ENCODE measurements around the gene ACVR1.

Gene ACVR1

DNA sequence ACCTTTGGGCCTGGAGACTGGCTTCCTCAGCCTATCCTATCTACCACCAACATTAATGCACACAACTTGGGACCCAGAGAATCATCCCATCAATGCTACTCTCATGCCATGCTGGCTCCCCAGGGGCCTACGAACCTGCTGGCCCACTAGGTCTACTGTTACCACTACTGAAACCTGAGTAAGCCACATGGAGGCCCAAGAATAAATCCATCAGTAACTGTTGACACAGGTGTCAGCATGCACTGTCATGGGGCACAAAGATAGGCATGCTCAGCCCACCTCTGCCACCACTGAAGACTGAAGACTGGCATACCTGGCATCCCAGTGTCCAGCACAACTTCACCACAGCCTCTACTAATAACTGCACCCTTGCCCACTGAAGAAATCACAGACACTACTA, 176.3 kb downstream of the ACVR1 start:
- no peak for DNase-seq (ENCODE audit: low read depth)

DNA sequence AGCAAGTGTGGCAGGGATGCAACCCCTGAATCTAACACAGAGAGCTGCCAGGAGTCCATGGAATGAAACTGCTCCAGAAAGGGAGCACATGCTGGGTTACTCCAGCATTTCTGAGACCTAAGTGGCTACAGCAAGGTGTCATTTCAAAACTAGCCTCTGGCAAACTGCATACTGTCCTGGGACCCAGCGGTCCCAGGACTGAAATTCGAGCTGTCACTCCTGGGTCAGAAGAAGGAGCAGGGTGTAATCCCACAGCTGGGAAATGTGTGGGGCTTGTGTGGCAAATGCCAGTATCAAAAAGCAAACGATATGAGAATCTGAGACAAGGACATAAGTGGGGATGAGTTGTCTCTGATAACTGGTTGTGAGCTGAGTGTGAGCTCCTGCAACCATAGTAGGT, 177.1 kb downstream of the ACVR1 start:
- DNase-seq (ENCODE audit: low read depth) = no peak

DNA sequence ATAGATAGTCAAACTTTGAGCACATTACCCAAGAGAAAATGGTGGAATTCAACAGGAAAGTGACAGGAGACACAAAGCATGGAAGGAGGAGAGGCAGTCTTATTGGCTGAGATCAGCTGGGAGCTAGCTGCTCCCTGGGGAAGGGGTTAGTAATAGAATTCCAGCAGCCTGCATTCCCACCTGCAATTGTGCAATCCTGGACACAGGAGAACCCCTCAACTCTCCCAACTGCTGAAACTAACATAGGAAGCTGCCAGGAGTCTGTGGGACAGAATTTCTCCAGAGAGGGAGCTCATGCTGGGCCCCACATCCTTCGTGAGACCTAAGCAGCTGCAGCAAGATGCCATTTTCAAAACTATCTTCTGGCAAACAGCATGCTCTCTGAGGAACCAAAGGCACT, 177.7 kb downstream of the ACVR1 start:
- DNase-seq (ENCODE audit: low read depth) = no peak

DNA sequence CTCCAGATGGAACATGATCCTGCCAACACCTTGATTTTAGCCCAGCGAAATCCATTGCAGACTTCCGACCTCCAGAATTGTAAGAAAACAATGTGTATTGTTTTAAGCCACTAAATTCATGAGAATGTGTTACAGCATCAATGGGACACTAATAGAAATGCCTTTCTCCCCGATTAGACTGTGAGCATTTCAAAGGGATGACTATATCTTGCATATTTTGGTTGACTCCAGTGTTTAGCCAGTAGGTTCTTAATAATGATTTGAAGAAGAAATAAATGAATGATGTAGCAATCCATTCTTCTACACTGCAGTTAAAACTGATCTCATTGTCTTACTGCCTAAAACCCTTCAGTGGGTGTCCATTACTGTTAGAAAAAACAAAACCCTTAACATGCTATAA, 180.1 kb downstream of the ACVR1 start:
- DNase-seq (ENCODE audit: low read depth) = no peak

DNA sequence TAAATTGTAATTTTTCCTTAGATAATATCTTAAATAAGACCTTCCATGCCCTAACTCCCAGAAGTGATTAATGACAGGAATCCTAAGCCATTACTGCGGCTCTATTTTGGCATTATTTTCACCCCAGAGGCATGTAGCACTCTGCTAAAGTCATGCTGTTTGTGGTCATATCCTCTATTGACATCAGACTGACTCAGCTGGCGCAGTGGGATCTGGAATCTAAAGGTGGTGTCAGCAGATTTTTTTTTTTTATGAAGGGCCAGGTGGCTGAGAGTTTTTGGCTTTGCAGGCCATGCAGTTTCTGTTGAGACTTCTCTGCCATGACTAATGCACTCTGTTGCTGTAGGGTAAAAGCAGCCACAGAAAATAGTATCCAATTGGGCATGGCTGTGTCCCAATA, 183.4 kb downstream of the ACVR1 start:
- DNase-seq (ENCODE audit: low read depth) = no peak

DNA sequence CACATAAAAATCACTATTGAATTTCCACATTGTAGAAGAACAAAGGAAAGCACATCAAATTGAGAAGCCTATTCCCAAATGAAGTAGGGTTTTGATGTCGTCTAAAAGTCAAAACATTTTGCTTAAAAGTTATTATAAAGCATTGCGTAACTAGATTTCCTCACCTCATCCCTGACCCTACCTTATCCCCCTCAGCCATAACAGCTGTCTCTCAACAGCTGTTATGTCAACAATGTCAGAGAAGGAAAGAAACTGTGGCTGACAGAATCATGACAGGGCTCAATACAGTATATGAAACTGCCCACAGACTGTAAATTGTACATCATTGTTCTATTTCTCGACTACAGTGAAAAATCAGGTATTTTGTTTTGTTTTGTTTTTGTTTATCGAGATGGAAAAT, 184.4 kb downstream of the ACVR1 start:
- DNase-seq (ENCODE audit: low read depth) = no peak

DNA sequence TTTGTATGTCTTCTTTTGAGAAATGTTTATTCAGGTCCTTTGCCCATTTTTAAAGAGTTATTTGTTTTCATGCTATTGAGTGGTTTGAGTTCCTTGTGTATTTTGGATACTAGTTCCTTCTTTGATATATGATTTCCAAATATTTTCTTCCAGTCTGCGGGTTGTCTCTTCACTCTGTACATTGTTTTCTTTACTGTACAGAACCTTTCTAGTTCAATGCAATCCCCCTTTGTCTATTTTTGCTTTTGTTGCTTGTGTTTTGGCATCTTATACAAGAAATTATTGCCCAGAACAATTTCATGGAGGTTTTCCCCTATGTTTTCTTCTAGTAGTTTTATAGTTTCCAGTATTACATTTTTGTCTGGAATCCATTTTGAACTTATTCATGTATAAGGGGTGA, 185.0 kb downstream of the ACVR1 start:
- DNase-seq (ENCODE audit: low read depth) = no peak

All from stimulated activated CD8-positive, alpha-beta memory T cell treated with anti-CD3 and anti-CD28 coated beads, Interleukin-7, amount 100 ng/mL, for 24 hours (primary cell).